Measurements from ENCODE around the gene KRCC1.

KRCC1 gene

GRCh38 chr2:88055371-88056128, at the start of gene KRCC1:
KRCC1 (minus strand) TSS chr2:88055783; CDS start chr2:88028563, 27,220 bp downstream.
- peak; percentile 79 for DNase-seq (ENCODE audit: low read depth)

GRCh38 chr2:88100489-88100858, 44.9 kb upstream of the KRCC1 start:
- no peak for DNase-seq (ENCODE audit: low read depth)

- DNase-seq (ENCODE audit: low read depth), result no peak
Measured at GRCh38 chr2:88099798-88100488, 44.4 kb upstream of the KRCC1 start.

GRCh38 chr2:88098558-88098900, 42.9 kb upstream of the KRCC1 start:
- DNase-seq (ENCODE audit: low read depth), result no peak

GRCh38 chr2:88097891-88098557, 42.4 kb upstream of the KRCC1 start:
- DNase-seq (ENCODE audit: low read depth), result no peak

- DNase-seq (ENCODE audit: low read depth), result no peak
Measured at GRCh38 chr2:88097192-88097591, 41.6 kb upstream of the KRCC1 start.

- DNase-seq (ENCODE audit: low read depth), result no peak
Measured at GRCh38 chr2:88096708-88097107, 41.1 kb upstream of the KRCC1 start.

GRCh38 chr2:88095022-88095421, 39.4 kb upstream of the KRCC1 start:
- DNase-seq (ENCODE audit: low read depth), result no peak

GRCh38 chr2:88092773-88093172, 37.2 kb upstream of the KRCC1 start:
- DNase-seq (ENCODE audit: low read depth), result no peak

- DNase-seq (ENCODE audit: low read depth), result no peak
Measured at GRCh38 chr2:88091943-88092342, 36.4 kb upstream of the KRCC1 start.

- DNase-seq (ENCODE audit: low read depth), result no peak
Measured at GRCh38 chr2:88090446-88091283, 35.1 kb upstream of the KRCC1 start.

- no peak for DNase-seq (ENCODE audit: low read depth)
Measured at GRCh38 chr2:88088999-88089398, 33.4 kb upstream of the KRCC1 start.

GRCh38 chr2:88087763-88088162, 32.2 kb upstream of the KRCC1 start:
- DNase-seq (ENCODE audit: low read depth), result no peak

- no peak for DNase-seq (ENCODE audit: low read depth)
Measured at GRCh38 chr2:88087073-88087472, 31.5 kb upstream of the KRCC1 start.

GRCh38 chr2:88086401-88086800, 30.8 kb upstream of the KRCC1 start:
- no peak for DNase-seq (ENCODE audit: low read depth)

- no peak for DNase-seq (ENCODE audit: low read depth)
Measured at GRCh38 chr2:88085602-88086001, 30.0 kb upstream of the KRCC1 start.

GRCh38 chr2:88085099-88085498, 29.5 kb upstream of the KRCC1 start:
- DNase-seq (ENCODE audit: low read depth), result no peak

- no peak for DNase-seq (ENCODE audit: low read depth)
Measured at GRCh38 chr2:88082781-88083180, 27.2 kb upstream of the KRCC1 start.

GRCh38 chr2:88081924-88082608, 26.5 kb upstream of the KRCC1 start:
- DNase-seq (ENCODE audit: low read depth), result no peak

GRCh38 chr2:88080545-88080944, 25.0 kb upstream of the KRCC1 start:
- no peak for DNase-seq (ENCODE audit: low read depth)

GRCh38 chr2:88078643-88079172, 23.1 kb upstream of the KRCC1 start:
- no peak for DNase-seq (ENCODE audit: low read depth)
